ENCODE measurements around the gene GFRA3. TPM values are rescaled to one million over a fixed set of nuclear protein-coding genes. Genes with fewer than 3 reads are reported as not detected.
"Not testable (repeated sequence)": the region's sequence is repeated elsewhere in the genome, so short reads cannot be mapped to it uniquely, and the experiment has no call there.

Gene GFRA3, protein sequence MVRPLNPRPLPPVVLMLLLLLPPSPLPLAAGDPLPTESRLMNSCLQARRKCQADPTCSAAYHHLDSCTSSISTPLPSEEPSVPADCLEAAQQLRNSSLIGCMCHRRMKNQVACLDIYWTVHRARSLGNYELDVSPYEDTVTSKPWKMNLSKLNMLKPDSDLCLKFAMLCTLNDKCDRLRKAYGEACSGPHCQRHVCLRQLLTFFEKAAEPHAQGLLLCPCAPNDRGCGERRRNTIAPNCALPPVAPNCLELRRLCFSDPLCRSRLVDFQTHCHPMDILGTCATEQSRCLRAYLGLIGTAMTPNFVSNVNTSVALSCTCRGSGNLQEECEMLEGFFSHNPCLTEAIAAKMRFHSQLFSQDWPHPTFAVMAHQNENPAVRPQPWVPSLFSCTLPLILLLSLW
- total RNA-seq, result 1 to 10 TPM in 2 of 4 donors, under 1 TPM in 1, not detected in 1; 0.85 to 2.0 (median 1.1) TPM

DNA sequence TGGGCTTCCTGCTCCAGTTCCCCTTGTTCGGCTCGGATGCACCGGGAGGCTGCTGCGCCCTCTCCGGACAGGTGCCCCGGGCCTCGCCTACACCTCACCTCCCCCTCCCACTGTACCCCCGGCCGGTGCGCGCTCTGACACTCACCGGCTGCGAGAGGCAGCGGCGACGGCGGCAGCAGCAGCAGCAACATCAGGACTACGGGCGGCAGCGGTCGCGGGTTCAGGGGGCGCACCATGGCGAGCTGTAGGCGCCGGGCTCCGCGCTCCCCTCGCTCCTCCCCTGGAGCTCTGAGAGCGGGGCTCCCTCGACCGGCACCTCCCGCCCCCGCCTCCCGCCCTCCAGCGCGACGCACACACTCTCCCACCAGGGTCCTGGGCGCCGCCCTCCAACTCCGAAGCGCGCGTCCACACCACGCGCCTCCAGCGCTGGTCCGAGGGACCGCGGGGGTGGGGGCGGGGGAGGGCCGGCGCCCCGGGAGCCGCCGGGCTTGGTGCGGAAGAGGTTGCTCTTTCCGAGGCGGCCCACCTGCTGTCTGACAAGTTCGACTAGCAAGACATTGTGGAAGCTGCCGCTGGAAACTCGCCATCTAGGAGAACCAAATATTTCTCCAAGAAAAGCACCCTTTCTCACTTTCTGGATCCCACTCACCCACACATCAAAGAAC is at the start of gene GFRA3:
GFRA3 (minus strand) TSS at position 433 of the 665 bp plus-strand sequence; CDS start at position 236, 197 bp downstream.
- no peak for DNase-seq (ENCODE audit: low spot score in 2 of 2)
- peaks cover 9% of the 10 kb centered on the region for H3K4me1 ChIP-seq
- no peaks in the 10 kb centered on the region for H3K9me3 ChIP-seq
- WGBS, result 5% methylated on average over 8 of the region's 62 CpGs
- peaks cover 12% of the 10 kb centered on the region for H3K27me3 ChIP-seq
- peak within 1 kb of the TSS; percentile 52 for H3K4me3 ChIP-seq
- TF ChIP-seq POLR2AphosphoS5 (IDR thresholded peaks at IDR 0.05), result no peak
- TF ChIP-seq EP300 (IDR thresholded peaks at IDR 0.05), result no peak
- no peak for TF ChIP-seq POLR2A (IDR thresholded peaks at IDR 0.05)
- TF ChIP-seq, protein P1, sequence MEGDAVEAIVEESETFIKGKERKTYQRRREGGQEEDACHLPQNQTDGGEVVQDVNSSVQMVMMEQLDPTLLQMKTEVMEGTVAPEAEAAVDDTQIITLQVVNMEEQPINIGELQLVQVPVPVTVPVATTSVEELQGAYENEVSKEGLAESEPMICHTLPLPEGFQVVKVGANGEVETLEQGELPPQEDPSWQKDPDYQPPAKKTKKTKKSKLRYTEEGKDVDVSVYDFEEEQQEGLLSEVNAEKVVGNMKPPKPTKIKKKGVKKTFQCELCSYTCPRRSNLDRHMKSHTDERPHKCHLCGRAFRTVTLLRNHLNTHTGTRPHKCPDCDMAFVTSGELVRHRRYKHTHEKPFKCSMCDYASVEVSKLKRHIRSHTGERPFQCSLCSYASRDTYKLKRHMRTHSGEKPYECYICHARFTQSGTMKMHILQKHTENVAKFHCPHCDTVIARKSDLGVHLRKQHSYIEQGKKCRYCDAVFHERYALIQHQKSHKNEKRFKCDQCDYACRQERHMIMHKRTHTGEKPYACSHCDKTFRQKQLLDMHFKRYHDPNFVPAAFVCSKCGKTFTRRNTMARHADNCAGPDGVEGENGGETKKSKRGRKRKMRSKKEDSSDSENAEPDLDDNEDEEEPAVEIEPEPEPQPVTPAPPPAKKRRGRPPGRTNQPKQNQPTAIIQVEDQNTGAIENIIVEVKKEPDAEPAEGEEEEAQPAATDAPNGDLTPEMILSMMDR (IDR thresholded peaks at IDR 0.05), result no peak
- no peaks in the 10 kb centered on the region for H3K36me3 ChIP-seq
- H3K27ac ChIP-seq, result no peak within 1 kb of the TSS

DNA sequence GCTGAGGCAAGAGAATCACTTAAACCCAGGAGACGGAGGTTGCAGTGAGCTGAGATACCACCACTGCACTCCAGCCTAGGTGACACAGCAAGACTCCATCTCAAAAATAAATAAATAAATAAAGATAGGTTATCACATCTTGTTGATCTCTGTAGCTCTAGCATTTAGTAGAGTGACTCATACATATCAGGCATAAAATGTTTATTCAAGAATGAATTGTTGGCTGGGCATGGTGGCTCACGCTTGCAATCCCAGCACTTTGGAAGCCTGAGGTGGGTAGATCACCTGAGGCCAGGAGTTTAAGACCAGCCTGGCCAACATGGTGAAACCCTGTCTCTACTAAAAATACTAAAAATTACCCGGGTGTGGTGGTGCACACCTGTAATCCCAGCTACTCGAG is 43.8 kb upstream of the GFRA3 start:
- H3K4me1 ChIP-seq, H3K36me3 ChIP-seq, H3K4me3 ChIP-seq, H3K27me3 ChIP-seq, H3K27ac ChIP-seq, H3K9me3 ChIP-seq: not testable (repeated sequence)
- peak in 1 of 2 donors; percentile 4 for DNase-seq (ENCODE audit: low spot score in 2 of 2)
- 92% methylated on average over 4 of the region's 4 CpGs for WGBS

DNA sequence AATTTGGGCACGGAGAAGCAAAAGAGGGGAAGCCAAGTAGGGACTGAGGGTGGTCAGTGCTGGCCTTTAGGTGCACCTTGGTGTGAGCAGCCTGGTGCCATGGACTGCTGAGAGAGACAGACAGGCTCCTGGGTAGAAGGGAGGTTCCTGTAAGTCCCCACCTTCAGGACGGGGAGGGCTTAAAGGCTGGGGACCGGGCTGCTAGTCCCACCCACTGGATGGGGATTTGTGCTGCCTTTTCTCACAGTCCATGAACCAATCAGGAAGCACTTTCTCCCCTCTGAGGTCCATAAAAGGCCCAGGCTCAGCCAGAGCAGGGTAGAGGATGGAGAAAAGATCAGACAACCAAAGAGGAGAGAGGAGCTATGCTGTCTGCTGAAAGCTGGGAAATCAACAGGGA is 41.9 kb upstream of the GFRA3 start:
- peak in 1 of 2 donors; percentile 50 for DNase-seq (ENCODE audit: low spot score in 2 of 2)
- TF ChIP-seq, protein P1 (IDR thresholded peaks at IDR 0.05), result no peak
- TF ChIP-seq POLR2A (IDR thresholded peaks at IDR 0.05) (no peak), EP300 (IDR thresholded peaks at IDR 0.05) (no peak), POLR2AphosphoS5 (IDR thresholded peaks at IDR 0.05) (no peak)

DNA sequence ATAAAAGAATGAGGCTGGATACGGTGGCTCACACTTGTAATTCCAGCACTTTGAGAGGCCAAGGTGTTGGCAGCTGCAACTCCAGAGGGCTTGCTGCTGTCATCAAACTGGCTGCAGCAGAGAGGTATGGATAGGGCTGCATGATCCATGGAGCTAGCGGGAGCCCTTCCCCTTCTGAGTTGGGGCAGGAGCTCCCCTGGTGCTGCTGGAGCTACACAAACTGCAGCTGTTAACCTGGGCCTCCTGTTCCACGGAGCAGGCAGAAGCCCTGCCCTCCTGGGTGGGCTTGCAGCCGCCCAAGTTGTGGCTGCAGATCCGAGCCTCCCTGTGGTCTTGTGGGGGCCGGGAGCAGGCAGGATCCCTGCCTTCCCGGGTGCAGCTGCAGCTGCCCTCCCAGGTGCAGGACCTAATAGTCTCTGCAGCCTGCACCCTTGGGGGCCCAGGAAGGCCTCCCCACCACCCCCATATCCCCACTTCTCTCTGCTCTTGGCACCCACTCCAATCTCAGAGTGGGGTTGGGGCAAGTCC is 41.4 kb upstream of the GFRA3 start:
- Histone ChIP-seq H3K9me3 (no peaks in the 10 kb centered on the region), H3K27me3 (no peaks in the 10 kb centered on the region), H3K27ac (no peak overlapping the region), H3K4me1 (no peaks in the 10 kb centered on the region), H3K4me3 (no peak overlapping the region), H3K36me3 (no peaks in the 10 kb centered on the region)
- 91% methylated on average over 2 of the region's 7 CpGs for WGBS
- TF ChIP-seq EP300 (IDR thresholded peaks at IDR 0.05), result no peak
- TF ChIP-seq POLR2A (IDR thresholded peaks at IDR 0.05), result no peak
- TF ChIP-seq, protein P1 (IDR thresholded peaks at IDR 0.05), result no peak
- no peak for TF ChIP-seq POLR2AphosphoS5 (IDR thresholded peaks at IDR 0.05)
- peak in 1 of 2 donors; percentile 62 for DNase-seq (ENCODE audit: low spot score in 2 of 2)

More for the DNA sequence above, 41.9 kb upstream of the GFRA3 start:
- H3K4me1 ChIP-seq, result no peaks in the 10 kb centered on the region
- no peak overlapping the region for H3K27ac ChIP-seq
- no peak overlapping the region for H3K4me3 ChIP-seq
- H3K36me3 ChIP-seq, result no peaks in the 10 kb centered on the region
- no peaks in the 10 kb centered on the region for H3K9me3 ChIP-seq
- 69% methylated on average over 3 of the region's 3 CpGs for WGBS
- no peaks in the 10 kb centered on the region for H3K27me3 ChIP-seq

DNA sequence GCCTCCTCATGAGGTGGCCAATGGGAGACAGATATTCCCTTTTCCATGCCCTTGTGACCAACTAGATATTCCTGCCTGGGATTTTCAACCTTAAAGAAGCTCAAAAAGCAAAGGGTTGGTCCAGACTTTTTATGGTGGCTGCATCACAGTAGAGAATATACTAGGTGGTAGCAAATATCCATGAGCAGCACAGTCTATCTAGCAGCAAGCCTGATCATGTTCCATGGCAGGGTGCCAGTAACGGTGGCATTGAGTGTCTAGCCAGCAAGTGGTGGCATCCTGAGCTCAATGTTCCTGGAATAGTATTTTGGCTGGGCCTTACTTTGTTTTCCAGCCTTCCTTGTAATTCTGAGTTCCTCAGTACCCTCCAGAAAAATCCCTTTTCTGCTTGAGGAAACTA is 31.4 kb upstream of the GFRA3 start:
- DNase-seq (ENCODE audit: low spot score in 2 of 2), result no peak
- H3K36me3 ChIP-seq, result no peaks in the 10 kb centered on the region
- H3K27ac ChIP-seq, result no peak overlapping the region
- no peaks in the 10 kb centered on the region for H3K27me3 ChIP-seq
- no peak overlapping the region for H3K4me3 ChIP-seq
- TF ChIP-seq EP300 (IDR thresholded peaks at IDR 0.05) (no peak), POLR2AphosphoS5 (IDR thresholded peaks at IDR 0.05) (no peak), POLR2A (IDR thresholded peaks at IDR 0.05) (no peak)
- TF ChIP-seq, protein P1 (IDR thresholded peaks at IDR 0.05), result no peak
- H3K4me1 ChIP-seq, result no peaks in the 10 kb centered on the region
- no peaks in the 10 kb centered on the region for H3K9me3 ChIP-seq
- WGBS, result 29% methylated on average over 1 of the region's 1 CpG

Data from suprapubic skin (tissue), 4 donors.